Measurements from ENCODE around the gene SDK1. TPM values are rescaled to one million over a fixed set of nuclear protein-coding genes. Genes with fewer than 3 reads are reported as not detected.

SDK1 gene
- total RNA-seq, 1 experiment from 2014 or later = 9.3 TPM

GRCh38 chr7:4282434-4283223 lies 981.6 kb downstream of the SDK1 start:
- no peak for DNase-seq (ENCODE audit: low spot score)
- TF ChIP-seq AR (CRISPR knock-in tag; IDR thresholded peaks at IDR 0.05) (no peak), ATF2 (CRISPR knock-in tag; IDR thresholded peaks at IDR 0.05; ENCODE audit: borderline replicate concordance, low read depth) (no peak), FOXP4 (CRISPR knock-in tag; IDR thresholded peaks at IDR 0.05) (no peak), TEAD4 (CRISPR knock-in tag; IDR thresholded peaks at IDR 0.05) (no peak), ZBTB21 (CRISPR knock-in tag; IDR thresholded peaks at IDR 0.05; ENCODE audit: borderline replicate concordance) (no peak), NR3C1 (CRISPR knock-in tag; conservative IDR thresholded peaks at IDR 0.05; ENCODE audit: low read depth) (no peak)
- H3K9me3 Mint-ChIP-seq = no peaks in the 10 kb centered on the region; the same call in 1 of the 2 replicates
- H3K27me3 Mint-ChIP-seq (ENCODE audit: low read depth) = no peaks in the 10 kb centered on the region
- POLR2A ChIA-PET = no interaction called here
- CTCF ChIA-PET = interaction anchor here (0.8 kb wide), 1 partner anchor 197 kb away, joined by 3 read pairs; no protein-coding TSS in a partner anchor
- ATAC-seq = no peak
- no peaks in the 10 kb centered on the region for H3K36me3 Mint-ChIP-seq
- H3K4me3 Mint-ChIP-seq = no peak overlapping the region
- peaks cover 8% of the 10 kb centered on the region; the same call in 1 of the 2 replicates for H3K4me1 Mint-ChIP-seq
- H3K27ac Mint-ChIP-seq = no peak overlapping the region

- H3K4me1 Mint-ChIP-seq = peaks cover 8% of the 10 kb centered on the region; the same call in 1 of the 2 replicates
- H3K27me3 Mint-ChIP-seq (ENCODE audit: low read depth) = no peaks in the 10 kb centered on the region
- no peak overlapping the region for H3K4me3 Mint-ChIP-seq
- TF ChIP-seq MAX (CRISPR knock-in tag; IDR thresholded peaks at IDR 0.05) (no peak), NFE2L1 (CRISPR knock-in tag; IDR thresholded peaks at IDR 0.05) (no peak), STAT6 (CRISPR knock-in tag; conservative IDR thresholded peaks at IDR 0.05; ENCODE audit: low read depth) (no peak), ZNF121 (CRISPR knock-in tag; IDR thresholded peaks at IDR 0.05) (no peak), NR3C1 (CRISPR knock-in tag; conservative IDR thresholded peaks at IDR 0.05; ENCODE audit: low read depth) (no peak), ATF1 (CRISPR knock-in tag; IDR thresholded peaks at IDR 0.05) (no peak), TEAD4 (CRISPR knock-in tag; IDR thresholded peaks at IDR 0.05) (no peak), RORB (CRISPR knock-in tag; IDR thresholded peaks at IDR 0.05) (no peak), CREB1 (CRISPR knock-in tag; IDR thresholded peaks at IDR 0.05) (no peak), TEAD1 (CRISPR knock-in tag; IDR thresholded peaks at IDR 0.05) (no peak), ELF4 (CRISPR knock-in tag; IDR thresholded peaks at IDR 0.05; ENCODE audit: low read depth) (no peak), SMAD3 (CRISPR knock-in tag; IDR thresholded peaks at IDR 0.05; ENCODE audit: borderline replicate concordance) (no peak)
- no peak overlapping the region for H3K27ac Mint-ChIP-seq
- H3K36me3 Mint-ChIP-seq = no peaks in the 10 kb centered on the region
- H3K9me3 Mint-ChIP-seq = peaks cover 21% of the 10 kb centered on the region
- ChIA-PET CTCF (interaction anchor here (1.1 kb wide), 1 partner anchor 76 kb away, joined by 3 read pairs; no protein-coding TSS in a partner anchor), POLR2A (no interaction called here)
- ATAC-seq (no peak), DNase-seq (ENCODE audit: low spot score) (no peak)
Measured at GRCh38 chr7:4286351-4286750, 985.3 kb downstream of the SDK1 start.

Data from WTC11 (cell line).